NCI-H2196 treated with DMSO at 0.1 percent for 48 hours (cell line): ENCODE results near the gene SLC9A9.

Source experiments
- DNase-seq: peaks from one replicate; lab custom pipeline; 2025; ENCODE audit not compliant: unreplicated experiment; lab: John Stamatoyannopoulos, UW

Gene SLC9A9

GRCh38 chr3:143603774-143604173, 244.5 kb downstream of the SLC9A9 start:
- no peak for DNase-seq

- no peak for DNase-seq
These were observed 246.4 kb downstream of the SLC9A9 start for GRCh38 chr3:143601723-143602484.

- DNase-seq = no peak
These were observed 247.2 kb downstream of the SLC9A9 start for GRCh38 chr3:143600756-143601718.

GRCh38 chr3:143597774-143598652, 250.3 kb downstream of the SLC9A9 start:
- DNase-seq = no peak

- DNase-seq = no peak
These were observed 251.2 kb downstream of the SLC9A9 start for GRCh38 chr3:143596957-143597642.

GRCh38 chr3:143595456-143596077, 252.7 kb downstream of the SLC9A9 start:
- no peak for DNase-seq

GRCh38 chr3:143594206-143594605, 254.1 kb downstream of the SLC9A9 start:
- DNase-seq = no peak

GRCh38 chr3:143590660-143591059, 257.6 kb downstream of the SLC9A9 start:
- no peak for DNase-seq

- DNase-seq = no peak
These were observed 261.7 kb downstream of the SLC9A9 start for GRCh38 chr3:143586576-143586975.

GRCh38 chr3:143585720-143586456, 262.4 kb downstream of the SLC9A9 start:
- no peak for DNase-seq

GRCh38 chr3:143584474-143584873, 263.8 kb downstream of the SLC9A9 start:
- DNase-seq = no peak

- no peak for DNase-seq
These were observed 266.1 kb downstream of the SLC9A9 start for GRCh38 chr3:143581972-143582722.

- DNase-seq = no peak
These were observed 269.3 kb downstream of the SLC9A9 start for GRCh38 chr3:143578810-143579435.

- DNase-seq = no peak
These were observed 271.5 kb downstream of the SLC9A9 start for GRCh38 chr3:143576568-143577270.

- no peak for DNase-seq
These were observed 273.3 kb downstream of the SLC9A9 start for GRCh38 chr3:143574933-143575332.

GRCh38 chr3:143573610-143574303, 274.5 kb downstream of the SLC9A9 start:
- DNase-seq = no peak

- no peak for DNase-seq
These were observed 276.7 kb downstream of the SLC9A9 start for GRCh38 chr3:143571548-143571947.
